Measurements from ENCODE around the gene CYB561D1. TPM values are rescaled to one million over a fixed set of nuclear protein-coding genes. Genes with fewer than 3 reads are reported as not detected.

CYB561D1 gene
- total and polyA plus RNA-seq, 4 donors: 1.3 to 2.8 (median 2.0) TPM

DNA sequence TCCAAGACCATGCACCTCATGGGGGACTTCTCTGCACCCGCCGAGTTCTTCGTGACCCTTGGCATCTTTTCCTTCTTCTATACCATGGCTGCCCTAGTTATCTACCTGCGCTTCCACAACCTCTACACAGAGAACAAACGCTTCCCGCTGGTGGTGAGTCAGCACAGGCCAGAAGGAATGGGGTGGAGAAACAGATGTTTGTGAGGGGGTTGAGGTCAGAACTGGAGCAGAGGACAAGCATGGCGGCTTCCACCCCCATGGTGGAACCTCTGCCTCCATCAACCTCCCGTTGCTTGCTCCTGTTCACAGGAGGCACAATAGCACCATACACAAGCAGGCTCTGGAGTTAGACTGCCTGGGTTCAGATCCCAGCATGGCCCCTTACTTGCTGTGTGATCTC is 17.1 kb upstream of the CYB561D1 start:
- H3K27me3 ChIP-seq (ENCODE audit: control insufficient read depth in 4 of 4, insufficient read depth in 4 of 4, low read length in 3 of 4): no peaks in the 10 kb centered on the region
- H3K27ac ChIP-seq (ENCODE audit: low read depth in 1 of 2, low read length in 2 of 2): no peak overlapping the region
- H3K36me3 ChIP-seq (ENCODE audit: control insufficient read depth in 4 of 4, insufficient read depth in 3 of 4, low read depth in 1 of 4, low read length in 3 of 4): peaks cover 0 to 3% (median under 1%) of the 10 kb centered on the region in 4 donors
- 94% methylated on average over 8 of the region's 8 CpGs for WGBS
- H3K4me3 ChIP-seq (ENCODE audit: low read depth in 1 of 3, low read length in 3 of 3): no peak overlapping the region
- H3K4me1 ChIP-seq (ENCODE audit: control insufficient read depth in 4 of 4, insufficient read depth in 4 of 4, low read length in 3 of 4): no peaks in the 10 kb centered on the region
- H3K9me3 ChIP-seq (ENCODE audit: control insufficient read depth in 4 of 4, low read length in 3 of 4): no peaks in the 10 kb centered on the region
- H3K9ac ChIP-seq (ENCODE audit: low read depth in 1 of 2, low read length in 2 of 2): no peak overlapping the region
- TF ChIP-seq JUND (IDR thresholded peaks at IDR 0.05) (no peak), NR2F2 (IDR thresholded peaks at IDR 0.05) (no peak), EGR1 (IDR thresholded peaks at IDR 0.05; ENCODE audit: low read depth in 2 of 2) (no peak), GABPA (IDR thresholded peaks at IDR 0.05 in 1 of 2, conservative IDR thresholded peaks at IDR 0.05 in 1 of 2) (no peak), RAD21 (IDR thresholded peaks at IDR 0.05) (no peak), HNF4A (conservative IDR thresholded peaks at IDR 0.05) (no peak), FOXA1 (IDR thresholded peaks at IDR 0.05) (no peak), SP1 (IDR thresholded peaks at IDR 0.05) (no peak), CTCF (IDR thresholded peaks at IDR 0.05; ENCODE audit: low read depth, low read length, missing input control) (no peak), FOXA2 (IDR thresholded peaks at IDR 0.05) (no peak), REST (IDR thresholded peaks at IDR 0.05) (no peak), RXRA (IDR thresholded peaks at IDR 0.05) (no peak), YY1 (IDR thresholded peaks at IDR 0.05) (no peak), TAF1 (conservative IDR thresholded peaks at IDR 0.05) (no peak)
- TF ChIP-seq, protein P1, sequence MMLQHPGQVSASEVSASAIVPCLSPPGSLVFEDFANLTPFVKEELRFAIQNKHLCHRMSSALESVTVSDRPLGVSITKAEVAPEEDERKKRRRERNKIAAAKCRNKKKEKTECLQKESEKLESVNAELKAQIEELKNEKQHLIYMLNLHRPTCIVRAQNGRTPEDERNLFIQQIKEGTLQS (IDR thresholded peaks at IDR 0.05): no peak
- TF ChIP-seq, protein P2, sequence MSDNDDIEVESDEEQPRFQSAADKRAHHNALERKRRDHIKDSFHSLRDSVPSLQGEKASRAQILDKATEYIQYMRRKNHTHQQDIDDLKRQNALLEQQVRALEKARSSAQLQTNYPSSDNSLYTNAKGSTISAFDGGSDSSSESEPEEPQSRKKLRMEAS (IDR thresholded peaks at IDR 0.05): no peak
- TF ChIP-seq, protein P3, sequence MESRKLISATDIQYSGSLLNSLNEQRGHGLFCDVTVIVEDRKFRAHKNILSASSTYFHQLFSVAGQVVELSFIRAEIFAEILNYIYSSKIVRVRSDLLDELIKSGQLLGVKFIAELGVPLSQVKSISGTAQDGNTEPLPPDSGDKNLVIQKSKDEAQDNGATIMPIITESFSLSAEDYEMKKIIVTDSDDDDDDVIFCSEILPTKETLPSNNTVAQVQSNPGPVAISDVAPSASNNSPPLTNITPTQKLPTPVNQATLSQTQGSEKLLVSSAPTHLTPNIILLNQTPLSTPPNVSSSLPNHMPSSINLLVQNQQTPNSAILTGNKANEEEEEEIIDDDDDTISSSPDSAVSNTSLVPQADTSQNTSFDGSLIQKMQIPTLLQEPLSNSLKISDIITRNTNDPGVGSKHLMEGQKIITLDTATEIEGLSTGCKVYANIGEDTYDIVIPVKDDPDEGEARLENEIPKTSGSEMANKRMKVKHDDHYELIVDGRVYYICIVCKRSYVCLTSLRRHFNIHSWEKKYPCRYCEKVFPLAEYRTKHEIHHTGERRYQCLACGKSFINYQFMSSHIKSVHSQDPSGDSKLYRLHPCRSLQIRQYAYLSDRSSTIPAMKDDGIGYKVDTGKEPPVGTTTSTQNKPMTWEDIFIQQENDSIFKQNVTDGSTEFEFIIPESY (IDR thresholded peaks at IDR 0.05): no peak
- DNase-seq (ENCODE audit: low spot score): no peak
